GM18502 (cell line): ENCODE results near the gene TPGS2.
"Not testable (repeated sequence)": the region's sequence is repeated elsewhere in the genome, so short reads cannot be mapped to it uniquely, and the experiment has no call there.

Experiments
- ATAC-seq: cut with Tn5 transposase; IDR thresholded peaks from one replicate; pipeline ENCODE4 v1.9.1; 2021; ENCODE audit warnings: mild to moderate bottlenecking; ENCODE audit not compliant: unreplicated experiment, poor library complexity

TPGS2 gene

DNA sequence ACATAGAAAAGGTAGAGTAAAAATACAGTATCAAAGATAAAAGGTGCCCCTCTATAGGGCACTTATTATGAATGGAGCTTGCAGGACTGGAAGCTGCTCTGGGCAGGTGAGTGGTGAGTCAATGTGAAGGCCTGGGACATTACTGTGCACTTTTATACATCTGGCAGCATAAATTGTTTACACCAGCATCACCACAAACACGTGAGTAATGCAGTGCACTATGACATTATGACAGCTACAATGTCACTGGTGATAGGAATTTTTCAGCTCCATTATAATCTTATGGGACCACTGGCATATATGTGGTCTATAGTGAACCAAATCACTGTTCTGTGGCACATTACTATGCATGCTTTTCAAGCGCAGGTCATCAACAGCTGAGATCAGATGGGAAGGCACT is 48.1 kb downstream of the TPGS2 start:
- ATAC-seq: no peak

DNA sequence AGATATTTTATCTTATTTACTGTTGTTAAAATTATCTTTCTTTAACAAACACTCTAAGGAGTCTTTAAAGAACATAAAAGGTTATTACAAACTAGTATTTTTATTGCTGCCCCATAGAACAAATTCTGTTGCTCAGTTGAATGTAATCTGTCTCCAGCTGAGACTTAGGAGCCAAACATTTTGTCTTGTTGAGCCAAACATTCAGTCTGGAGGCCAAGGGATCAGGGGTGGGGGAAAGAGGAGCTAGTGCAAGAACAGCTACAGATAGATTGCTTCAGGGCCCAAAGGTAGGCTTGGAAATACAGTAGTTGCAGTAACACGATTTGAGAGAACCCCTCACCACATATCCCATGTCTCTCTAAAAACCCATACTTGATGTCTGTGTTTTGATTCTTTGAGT is 51.2 kb downstream of the TPGS2 start:
- no peak for ATAC-seq

DNA sequence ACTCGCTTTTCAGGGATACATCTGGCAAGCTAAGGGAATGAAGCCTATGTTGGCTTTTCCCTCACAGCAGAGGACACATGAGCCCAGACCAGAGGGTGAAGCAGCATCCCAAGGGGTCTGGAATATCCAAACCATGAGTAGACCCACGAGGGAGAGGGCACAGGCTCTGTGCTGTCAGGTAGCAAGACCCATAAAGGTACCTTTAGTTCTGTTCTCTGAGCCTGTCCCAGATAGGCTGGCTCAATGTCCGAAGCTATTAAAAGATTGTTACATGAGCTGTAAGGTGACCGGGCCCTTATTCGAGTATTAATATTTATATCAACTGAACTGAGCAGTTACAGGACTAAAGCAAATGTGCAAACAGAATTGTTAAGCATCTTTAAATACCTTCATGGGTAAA is 52.2 kb downstream of the TPGS2 start:
- no peak for ATAC-seq

DNA sequence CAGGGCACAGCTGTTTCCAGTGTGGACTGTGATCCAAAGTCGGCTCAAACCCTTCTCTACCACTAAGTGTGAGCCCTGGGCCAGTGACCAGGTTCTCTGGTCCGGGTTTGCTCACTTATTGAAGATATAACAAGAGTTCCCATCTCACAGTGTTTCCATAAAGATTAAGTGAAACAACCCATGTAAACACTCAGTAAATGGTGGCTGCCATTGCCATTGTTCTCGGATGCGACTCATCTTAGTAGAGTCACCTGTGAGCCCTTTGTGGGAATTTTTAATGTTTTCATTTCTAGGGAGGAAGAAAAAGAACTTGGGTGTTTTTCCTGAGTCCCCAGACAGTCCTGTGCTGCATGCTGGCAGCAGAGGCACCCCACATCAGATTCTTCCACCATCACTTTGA is 53.4 kb downstream of the TPGS2 start:
- ATAC-seq: no peak

- ATAC-seq: no peak
These were observed 56.5 kb downstream of the TPGS2 start for GRCh38 chr18:36772241-36772723.

- peak; percentile 63 for ATAC-seq
These were observed 57.6 kb downstream of the TPGS2 start for GRCh38 chr18:36771245-36771644.

DNA sequence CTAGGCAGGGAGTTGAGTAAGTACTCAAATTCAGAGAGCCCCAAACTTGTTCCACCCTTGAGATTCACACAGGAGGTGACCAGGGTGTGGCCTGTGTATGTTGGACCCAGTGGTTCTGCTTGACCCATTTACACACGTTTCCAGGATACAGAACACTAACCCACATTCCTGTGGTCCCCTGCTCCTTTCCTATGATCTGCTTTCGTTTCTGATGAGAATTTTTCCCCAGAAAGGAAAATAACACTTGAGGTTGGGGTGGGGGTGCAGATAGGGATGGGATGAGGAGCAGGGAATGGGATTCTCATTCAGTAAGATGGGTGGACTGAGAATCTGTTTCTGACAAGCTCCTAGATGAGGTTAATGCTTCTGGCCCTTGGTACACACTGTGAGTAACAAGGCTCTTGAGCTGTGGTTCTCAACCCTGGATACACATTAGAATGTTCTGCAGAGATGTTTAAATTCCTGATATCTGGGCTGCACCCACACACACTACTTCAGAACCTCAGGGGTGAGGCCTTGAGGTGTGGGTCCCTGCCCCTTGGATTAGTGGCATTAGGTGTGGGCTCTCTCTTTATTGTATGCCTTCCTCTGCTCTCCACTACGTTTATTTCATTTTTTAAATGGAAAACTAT is 58.4 kb downstream of the TPGS2 start:
- no peak for ATAC-seq

DNA sequence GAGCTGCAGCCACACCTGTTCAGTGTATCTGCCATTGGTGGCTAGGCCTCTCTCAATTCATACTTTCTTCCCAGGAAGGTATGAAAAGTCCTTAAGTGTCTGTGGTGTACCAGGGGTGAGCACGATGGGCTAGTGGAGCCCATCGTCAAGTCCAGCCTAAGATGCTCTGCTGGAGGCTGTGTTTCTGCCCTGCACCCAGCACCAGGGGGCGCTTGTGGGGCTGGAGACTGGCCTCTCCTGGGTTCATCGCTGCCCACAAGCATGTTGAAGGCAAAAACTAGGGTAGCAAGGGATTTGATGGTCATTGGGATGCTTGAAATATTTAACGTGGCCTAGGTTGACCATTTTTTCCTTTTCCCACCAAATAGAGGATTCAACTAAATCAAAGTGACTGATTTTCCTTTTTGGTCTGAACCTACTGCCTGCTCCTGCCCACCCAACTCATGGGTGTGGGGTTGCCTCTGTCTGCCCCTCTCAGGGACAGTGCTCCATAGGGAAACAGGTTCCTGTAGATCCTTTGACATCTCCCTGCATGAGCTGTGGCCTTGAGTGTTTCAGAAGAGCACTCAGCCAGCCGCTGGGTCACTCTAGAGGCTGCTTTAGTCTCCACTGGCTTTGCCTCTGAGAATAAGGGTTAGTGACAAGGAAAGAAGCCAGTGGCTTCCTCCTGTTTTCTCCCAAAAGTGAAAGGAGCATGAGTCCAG is 59.0 kb downstream of the TPGS2 start:
- ATAC-seq: no peak

- ATAC-seq: no peak
These were observed 59.6 kb downstream of the TPGS2 start for GRCh38 chr18:36769172-36769571.

- no peak for ATAC-seq
These were observed 62.0 kb downstream of the TPGS2 start for GRCh38 chr18:36766836-36767235.

- ATAC-seq: not testable (repeated sequence)
These were observed 65.8 kb downstream of the TPGS2 start for GRCh38 chr18:36762965-36763364.

GRCh38 chr18:36762074-36762473 is 66.7 kb downstream of the TPGS2 start:
- ATAC-seq: no peak

DNA sequence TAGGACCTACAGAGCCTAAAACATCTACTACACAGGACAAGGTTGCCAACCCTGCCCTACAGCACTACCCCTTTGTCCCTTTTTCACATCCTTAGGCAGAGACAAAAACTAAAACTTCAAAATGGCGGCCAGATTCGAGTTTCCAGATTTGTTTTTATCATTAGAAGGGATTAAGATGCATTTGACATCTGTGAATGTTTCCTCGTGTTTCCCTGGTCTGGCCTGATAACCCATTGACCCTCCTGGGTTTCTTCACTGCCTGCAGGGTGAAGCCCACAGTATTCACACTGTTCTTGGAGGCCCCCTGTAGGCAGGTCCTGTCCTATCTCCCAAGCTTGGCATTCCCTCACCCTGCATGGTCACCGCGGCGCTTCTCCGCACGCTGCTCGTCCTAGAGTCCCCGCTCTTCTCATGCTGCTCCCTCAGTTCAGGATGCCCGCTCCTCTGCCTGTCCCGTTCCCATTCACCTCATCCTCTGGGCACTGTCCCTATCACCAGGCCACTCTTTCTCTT is 67.6 kb downstream of the TPGS2 start:
- ATAC-seq: no peak

DNA sequence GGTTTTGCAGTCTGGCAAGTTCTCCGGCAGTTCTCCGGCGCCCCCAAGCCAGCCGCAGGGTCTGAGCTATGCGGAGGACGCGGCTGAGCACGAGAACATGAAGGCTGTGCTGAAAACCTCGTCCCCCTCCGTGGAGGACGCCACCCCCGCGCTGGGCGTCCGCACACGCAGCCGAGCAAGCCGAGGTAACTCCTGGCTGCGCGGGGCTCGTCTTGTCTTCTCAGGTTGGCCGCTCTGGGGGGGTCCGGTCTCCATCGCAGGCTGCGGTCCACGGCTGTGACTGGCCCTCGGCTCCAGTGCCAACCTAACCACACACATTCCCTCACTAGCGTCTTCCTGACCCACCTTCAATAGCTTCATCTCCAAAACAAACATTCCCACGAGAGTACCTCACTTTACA is 68.2 kb downstream of the TPGS2 start:
- ATAC-seq: no peak

DNA sequence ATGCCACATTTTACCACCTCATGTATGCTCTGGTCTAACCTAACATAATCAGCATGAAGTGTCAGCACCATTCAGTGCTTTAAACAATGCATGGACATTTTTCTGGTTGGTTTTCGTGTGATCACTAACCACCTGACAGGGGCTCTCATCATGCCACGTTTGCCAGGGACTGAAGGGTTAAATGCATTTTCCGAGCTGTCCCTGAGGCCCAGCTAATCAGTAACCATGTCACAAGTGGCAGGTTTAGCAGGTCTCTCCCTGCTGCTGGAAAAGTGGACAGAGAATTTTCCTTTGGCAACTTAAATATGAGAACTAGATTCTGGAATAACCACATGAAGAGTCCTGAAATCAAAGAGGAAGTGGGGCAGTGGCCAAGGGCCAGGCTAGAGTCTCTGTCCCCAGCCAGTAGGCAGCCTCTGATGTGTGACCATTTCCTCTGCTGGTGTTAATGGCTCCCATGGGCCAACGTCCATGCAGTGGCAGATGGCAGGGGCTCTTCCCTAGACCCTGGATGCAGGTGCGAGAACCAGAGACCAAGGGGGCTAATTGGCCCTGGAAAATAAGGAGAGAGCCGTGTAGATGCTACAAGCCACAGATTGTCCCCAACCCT is 69.5 kb downstream of the TPGS2 start:
- ATAC-seq: no peak

- no peak for ATAC-seq
These were observed 70.2 kb downstream of the TPGS2 start for GRCh38 chr18:36758623-36759022.

GRCh38 chr18:36757991-36758390 is 70.8 kb downstream of the TPGS2 start:
- no peak for ATAC-seq

GRCh38 chr18:36757081-36757480 is 71.7 kb downstream of the TPGS2 start:
- no peak for ATAC-seq

DNA sequence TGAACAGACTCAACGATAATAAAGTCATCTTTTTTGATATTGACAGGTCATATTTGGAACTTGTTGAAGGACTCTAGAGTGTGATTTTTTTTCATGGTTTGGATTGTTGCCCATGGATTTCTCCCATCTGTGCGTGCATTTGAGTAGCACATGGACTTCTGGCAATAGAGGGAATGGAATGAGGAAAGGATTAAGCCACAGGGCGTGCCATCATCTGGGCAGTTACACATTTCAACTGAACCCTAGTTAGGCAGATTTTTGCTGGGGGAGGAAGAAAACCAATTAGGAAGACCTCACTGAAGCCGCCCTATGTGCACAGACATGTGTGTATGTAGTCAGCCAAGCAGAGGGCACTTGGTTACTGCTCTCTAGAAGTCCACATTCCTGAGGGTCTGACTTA is 72.6 kb downstream of the TPGS2 start:
- no peak for ATAC-seq

DNA sequence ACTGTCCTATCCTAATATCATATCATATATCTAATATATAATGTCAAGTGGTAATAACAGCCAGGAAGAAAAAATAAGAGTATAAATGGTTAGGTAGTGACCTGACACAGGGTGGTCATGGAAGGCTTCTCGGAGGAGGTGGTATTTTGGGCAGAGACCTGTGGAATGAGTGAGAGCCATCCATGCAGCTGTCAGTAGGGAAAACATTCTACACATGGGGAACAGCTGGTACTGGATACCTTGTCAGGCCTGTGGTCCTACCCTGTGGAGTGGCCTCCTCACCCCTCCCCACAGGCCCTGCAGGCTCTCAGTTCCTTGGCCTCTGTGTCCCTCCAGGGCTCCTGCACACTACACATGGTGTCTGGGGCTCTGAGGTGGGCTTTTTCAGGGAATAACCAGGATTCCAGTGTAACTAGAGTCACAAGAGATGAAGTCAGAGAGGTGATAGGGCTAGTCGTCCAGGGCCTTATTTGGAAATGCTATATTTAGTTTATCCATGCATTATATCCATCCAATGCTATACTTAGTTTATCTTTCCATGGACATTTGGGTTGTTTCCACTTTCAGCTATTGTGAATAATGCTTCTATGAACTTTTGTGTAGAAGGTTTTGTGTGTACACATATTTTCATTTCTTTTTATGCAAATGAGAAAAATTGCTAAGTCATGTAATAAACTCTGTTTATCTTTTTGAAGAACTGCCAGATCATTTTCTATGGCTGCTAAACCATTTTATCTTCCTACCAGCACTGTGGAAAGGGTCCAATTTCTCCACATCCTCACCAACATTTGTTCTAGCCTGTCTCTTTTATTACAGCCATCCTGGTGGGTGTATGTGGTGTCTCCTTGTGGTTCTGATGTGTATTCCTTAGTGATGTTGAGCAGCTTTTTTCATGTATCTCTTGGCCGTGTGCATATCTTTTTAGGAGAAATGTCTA is 75.6 kb downstream of the TPGS2 start:
- ATAC-seq: no peak
